ENCODE data around the gene B4GAT1.
A peak's percentile ranks its signal among the peaks of the same experiment; 100 is the strongest.
"Not testable (repeated sequence)": the region's sequence is repeated elsewhere in the genome, so short reads cannot be mapped to it uniquely, and the experiment has no call there.

The B4GAT1 gene

GRCh38 chr11:66347425-66348276 is at the start of gene B4GAT1:
Gene B4GAT1, minus strand, starts transcription at chr11:66347629. Its CDS starts 84 bp downstream, at chr11:66347545.
- in situ Hi-C loops (cut with HindIII; ENCODE audit: low sequenced_read_pairs): no loop called here
- no peak for TF ChIP-seq CTCF (IDR thresholded peaks at IDR 0.05; ENCODE audit: low read depth, low read length, missing control alignments)
- H3K4me3 ChIP-seq (ENCODE audit: low read depth, low read length): peak within 1 kb of the TSS; percentile 70
- peak; percentile 75 for DNase-seq (ENCODE audit: low read depth)

DNA sequence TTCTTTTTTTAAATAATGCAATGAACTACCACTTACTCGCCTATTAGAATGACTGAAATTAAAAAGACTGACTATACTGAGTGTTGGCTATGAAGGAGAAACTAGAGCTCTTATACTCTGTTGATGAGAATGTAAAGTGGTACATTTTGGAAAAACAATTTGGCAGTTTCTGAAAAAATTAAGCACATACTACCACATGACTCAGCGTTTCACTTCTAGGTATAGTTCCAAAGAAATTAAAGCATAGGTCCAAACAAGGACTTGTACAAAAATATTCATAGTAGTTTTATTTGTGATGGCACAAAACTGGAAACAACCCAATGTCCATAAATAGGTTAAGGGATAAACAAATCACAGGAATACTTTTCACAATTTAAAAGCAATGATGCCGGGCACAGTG is 46.5 kb upstream of the B4GAT1 start:
- no peak for DNase-seq (ENCODE audit: low read depth)
- no peak for TF ChIP-seq CTCF (IDR thresholded peaks at IDR 0.05; ENCODE audit: low read depth, low read length, missing control alignments)
- no peak overlapping the region for H3K4me3 ChIP-seq (ENCODE audit: low read depth, low read length)
- in situ Hi-C loops (cut with HindIII; ENCODE audit: low sequenced_read_pairs): no loop called here

- H3K4me3 ChIP-seq (ENCODE audit: low read depth, low read length): no peak overlapping the region
- no peak for DNase-seq (ENCODE audit: low read depth)
- TF ChIP-seq CTCF (IDR thresholded peaks at IDR 0.05; ENCODE audit: low read depth, low read length, missing control alignments): no peak
- in situ Hi-C loops (cut with HindIII; ENCODE audit: low sequenced_read_pairs): no loop called here
Observed at GRCh38 chr11:66391322-66391721, 43.9 kb upstream of the B4GAT1 start.

- peak; percentile 43 for DNase-seq (ENCODE audit: low read depth)
- in situ Hi-C loops (cut with HindIII; ENCODE audit: low sequenced_read_pairs): no loop called here
- H3K4me3 ChIP-seq (ENCODE audit: low read depth, low read length): no peak overlapping the region
- TF ChIP-seq CTCF (IDR thresholded peaks at IDR 0.05; ENCODE audit: low read depth, low read length, missing control alignments): peak; percentile 88
Observed at GRCh38 chr11:66388780-66389386, 41.5 kb upstream of the B4GAT1 start.

GRCh38 chr11:66386171-66387069 is 39.0 kb upstream of the B4GAT1 start:
- peak overlapping the region; percentile 9 for H3K4me3 ChIP-seq (ENCODE audit: low read depth, low read length)
- DNase-seq (ENCODE audit: low read depth): peak; percentile 67
- in situ Hi-C loops (cut with HindIII; ENCODE audit: low sequenced_read_pairs): no loop called here
- peak; percentile 97 for TF ChIP-seq CTCF (IDR thresholded peaks at IDR 0.05; ENCODE audit: low read depth, low read length, missing control alignments)

- H3K4me3 ChIP-seq (ENCODE audit: low read depth, low read length); DNase-seq (ENCODE audit: low read depth); in situ Hi-C loops (cut with HindIII; ENCODE audit: low sequenced_read_pairs): not testable (repeated sequence)
Observed at GRCh38 chr11:66384316-66384715, 36.9 kb upstream of the B4GAT1 start.

GRCh38 chr11:66380264-66380663 is 32.8 kb upstream of the B4GAT1 start:
- in situ Hi-C loops (cut with HindIII; ENCODE audit: low sequenced_read_pairs); DNase-seq (ENCODE audit: low read depth); H3K4me3 ChIP-seq (ENCODE audit: low read depth, low read length): not testable (repeated sequence)

GRCh38 chr11:66373690-66374287 is 26.4 kb upstream of the B4GAT1 start:
- in situ Hi-C loops (cut with HindIII; ENCODE audit: low sequenced_read_pairs); H3K4me3 ChIP-seq (ENCODE audit: low read depth, low read length); DNase-seq (ENCODE audit: low read depth): not testable (repeated sequence)
